Omental fat pad (tissue), 4 donors: ENCODE measurements around the gene RAB22A. TPM values are rescaled to one million over a fixed set of nuclear protein-coding genes. Genes with fewer than 3 reads are reported as not detected.

Source experiments
- ATAC-seq: fragments of 150-250 bp; one replicate; pipeline ENCODE4 v1.9.1; 2016; ENCODE audit warnings: mild to moderate bottlenecking, moderate library complexity; ENCODE audit not compliant: low FRiP score
- DNase-seq: peaks from one replicate; pipeline ENCODE4 v3.0.0-alpha.2; 2019; ENCODE audit warnings: low spot score
- CTCF ChIP-seq, 3 donors: fragments of 450-650 bp; IDR thresholded peaks; one replicate each; pipeline ENCODE4 v1.5.1; 2016 to 2017; ENCODE audit warnings: antibody characterized with exemption in 3 of 3, mild to moderate bottlenecking in 3 of 3, moderate library complexity in 2 of 3
- total RNA-seq, 4 donors: library from RNA; depleted of rRNA; stranded (reverse); fragments of >200 nt; gene quantifications; one replicate each; pipeline ENCODE4 v1.1.0, GENCODE V29; 2016

Gene RAB22A
- total RNA-seq, 4 donors from 2014 or later: 16.7 to 28.1 (median 19.6) TPM

GRCh38 chr20:58389968-58390658, 80.6 kb downstream of the RAB22A start:
- no peak for DNase-seq
- ATAC-seq: no peak
- TF ChIP-seq CTCF (IDR thresholded peaks at IDR 0.05): no peak

- ATAC-seq: no peak
- TF ChIP-seq CTCF (IDR thresholded peaks at IDR 0.05): no peak
- no peak for DNase-seq
These were observed 81.1 kb downstream of the RAB22A start for GRCh38 chr20:58390659-58391035.

- ATAC-seq (no peak), DNase-seq (no peak)
- no peak for TF ChIP-seq CTCF (IDR thresholded peaks at IDR 0.05)
These were observed 82.8 kb downstream of the RAB22A start for GRCh38 chr20:58392286-58392685.

- ATAC-seq (no peak), DNase-seq (no peak)
- no peak for TF ChIP-seq CTCF (IDR thresholded peaks at IDR 0.05)
These were observed 83.8 kb downstream of the RAB22A start for GRCh38 chr20:58393299-58393698.

GRCh38 chr20:58394801-58395200, 85.3 kb downstream of the RAB22A start:
- TF ChIP-seq CTCF (IDR thresholded peaks at IDR 0.05): no peak
- ATAC-seq (no peak), DNase-seq (no peak)

GRCh38 chr20:58395604-58396003, 86.1 kb downstream of the RAB22A start:
- no peak for TF ChIP-seq CTCF (IDR thresholded peaks at IDR 0.05)
- no peak for ATAC-seq

GRCh38 chr20:58397429-58397828, 87.9 kb downstream of the RAB22A start:
- TF ChIP-seq CTCF (IDR thresholded peaks at IDR 0.05): no peak
- DNase-seq: no peak
- ATAC-seq: no peak

More at GRCh38 chr20:58395604-58396003, 86.1 kb downstream of the RAB22A start:
- no peak for DNase-seq
